Muscle of arm (tissue), 14 donors: ENCODE data around the gene RNASE8. TPM values are rescaled to one million over a fixed set of nuclear protein-coding genes. Genes with fewer than 3 reads are reported as not detected.
"Not testable (repeated sequence)": the region's sequence is repeated elsewhere in the genome, so short reads cannot be mapped to it uniquely, and the experiment has no call there.

ENCODE experiments used
- DNase-seq: peaks from one replicate; pipeline ENCODE4 v3.0.0-alpha.2; 2013
- long read RNA-seq, 11 donors: transcript quantifications; one replicate each; lab custom pipeline, GENCODE V29; 2026
- polyA plus RNA-seq, 12 donors: library from polyadenylated mRNA; unstranded; fragments of 120-200 nt; gene quantifications; one replicate each; pipeline ENCODE4 v1.2.1, GENCODE V29; 2013; ENCODE audit not compliant: insufficient read length in 12 of 12

The RNASE8 gene, protein sequence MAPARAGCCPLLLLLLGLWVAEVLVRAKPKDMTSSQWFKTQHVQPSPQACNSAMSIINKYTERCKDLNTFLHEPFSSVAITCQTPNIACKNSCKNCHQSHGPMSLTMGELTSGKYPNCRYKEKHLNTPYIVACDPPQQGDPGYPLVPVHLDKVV
- polyA plus RNA-seq = not detected
- long read RNA-seq, donor 1 = 0 reads
- long read RNA-seq, donor 2 = 0 reads
- long read RNA-seq, donor 3 = 0 reads
- long read RNA-seq, donor 4 = 0 reads
- long read RNA-seq, donor 5, partial matches to known transcripts = 0 of 1 reads
- long read RNA-seq, donor 5, other reads (novel, unspliced or antisense) = 0 of 1 reads
- long read RNA-seq, donor 6 = 0 reads
- long read RNA-seq, donor 7 = 0 reads
- long read RNA-seq, donor 8 = 0 reads
- long read RNA-seq, donor 9 = 0 reads
- long read RNA-seq, donor 10 = 0 reads
- long read RNA-seq, donor 11 = 0 reads

DNA sequence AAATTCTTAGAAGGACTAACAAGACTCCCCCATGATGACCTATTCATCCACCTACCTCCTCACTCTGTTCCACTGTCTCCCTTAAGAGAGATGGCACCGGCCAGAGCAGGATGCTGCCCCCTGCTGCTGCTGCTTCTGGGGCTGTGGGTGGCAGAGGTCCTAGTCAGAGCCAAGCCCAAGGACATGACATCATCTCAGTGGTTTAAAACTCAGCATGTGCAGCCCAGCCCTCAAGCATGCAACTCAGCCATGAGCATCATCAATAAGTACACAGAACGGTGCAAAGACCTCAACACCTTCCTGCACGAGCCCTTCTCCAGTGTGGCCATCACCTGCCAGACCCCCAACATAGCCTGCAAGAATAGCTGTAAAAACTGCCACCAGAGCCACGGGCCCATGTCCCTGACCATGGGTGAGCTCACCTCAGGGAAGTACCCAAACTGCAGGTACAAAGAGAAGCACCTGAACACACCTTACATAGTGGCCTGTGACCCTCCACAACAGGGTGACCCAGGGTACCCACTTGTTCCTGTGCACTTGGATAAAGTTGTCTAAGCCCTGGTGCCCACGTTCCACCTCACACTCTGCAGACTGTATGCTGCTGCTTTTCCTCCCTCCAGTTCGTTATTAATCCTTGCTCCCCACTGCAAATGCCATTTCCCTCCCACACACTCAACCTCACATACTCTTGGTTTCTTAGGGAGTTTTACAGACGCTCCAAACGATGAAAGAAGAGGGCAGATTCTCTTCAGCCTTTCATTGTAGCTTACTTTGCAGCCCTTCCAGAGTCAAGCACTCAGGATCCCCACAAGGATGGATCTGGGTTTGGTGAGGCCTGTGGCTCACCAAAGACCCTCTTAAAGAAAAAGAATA, at the start of gene RNASE8:
Gene RNASE8 (plus strand): TSS at position 20 of the 873 bp plus-strand sequence. CDS start 71 bp downstream, at position 91.
- DNase-seq = no peak

DNA sequence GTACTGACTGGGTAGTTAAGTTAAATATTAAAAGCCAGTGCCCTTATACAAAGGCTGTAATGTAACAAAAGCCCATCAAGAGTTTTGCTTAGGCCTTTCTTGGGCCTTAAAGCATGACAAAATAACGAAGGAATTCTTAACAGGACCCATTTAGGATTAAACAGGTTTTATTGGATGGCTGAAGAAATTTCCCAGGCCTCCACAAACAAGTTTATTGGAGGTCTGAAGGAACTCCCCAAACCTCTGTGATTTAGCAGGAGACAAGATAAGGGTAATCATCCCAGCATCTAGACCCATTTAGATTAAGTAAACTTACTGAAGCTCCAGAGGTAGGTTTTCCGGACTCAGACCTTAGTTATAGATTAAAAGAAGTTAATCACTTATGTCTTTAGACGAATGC, 47.9 kb upstream of the RNASE8 start:
- not testable (repeated sequence) for DNase-seq

DNA sequence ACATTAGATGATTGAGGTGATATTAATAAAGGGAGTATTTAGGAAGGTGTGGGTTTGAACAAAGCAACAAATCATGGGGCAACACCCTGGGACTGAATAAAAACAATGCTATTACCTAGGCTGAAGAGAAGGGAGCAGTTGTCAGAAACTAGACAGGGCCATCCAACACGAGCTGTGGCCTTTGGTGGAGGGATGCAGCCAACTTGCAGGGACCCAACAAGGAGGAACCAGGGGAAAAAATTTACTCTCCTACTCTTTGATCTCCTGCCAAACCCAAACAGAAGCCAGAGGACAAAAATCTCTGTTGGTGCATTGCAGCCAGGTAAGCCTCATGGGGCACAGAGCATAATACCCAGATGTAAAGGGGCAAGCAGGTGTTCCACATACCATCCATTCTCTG, 46.5 kb upstream of the RNASE8 start:
- no peak for DNase-seq

DNA sequence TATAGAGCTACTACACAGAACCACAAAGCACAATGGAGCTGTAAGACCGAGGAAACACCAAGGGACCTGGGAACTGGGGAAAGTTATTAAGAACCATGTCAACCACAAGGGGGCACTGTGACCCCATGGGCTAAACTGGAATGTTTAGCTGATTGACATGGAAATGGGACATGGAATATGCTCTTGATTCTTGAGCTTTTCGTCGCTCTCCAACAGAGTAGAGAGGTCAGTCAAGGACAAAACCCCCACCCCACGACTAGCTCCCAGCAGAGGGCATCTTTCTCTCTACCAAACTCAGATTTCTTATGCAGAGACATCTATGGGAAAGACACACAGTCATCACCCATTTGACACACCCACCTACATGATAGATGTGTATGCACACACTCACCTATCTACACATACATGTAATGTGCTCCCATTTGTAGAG, 42.8 kb upstream of the RNASE8 start:
- DNase-seq = peak; percentile 89

DNA sequence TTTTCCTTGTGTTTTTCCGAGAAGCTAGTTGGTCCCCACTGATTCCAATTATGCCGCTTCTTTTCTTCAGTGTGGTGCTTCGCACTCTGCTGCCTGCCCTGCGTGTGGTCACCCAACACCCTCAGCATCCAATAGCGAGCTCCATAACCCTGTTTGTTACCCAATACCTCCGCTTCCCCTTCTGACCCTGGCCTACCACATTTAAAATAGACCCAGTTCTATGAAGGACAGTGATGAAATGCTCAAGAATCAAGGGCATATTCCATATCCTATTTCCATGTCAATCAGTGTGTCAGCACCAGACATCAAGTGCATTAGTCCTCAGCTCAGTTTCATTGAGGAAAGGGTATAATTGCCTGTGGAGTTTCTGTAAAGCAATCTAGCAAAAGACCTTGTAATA, 42.3 kb upstream of the RNASE8 start:
- no peak for DNase-seq

DNA sequence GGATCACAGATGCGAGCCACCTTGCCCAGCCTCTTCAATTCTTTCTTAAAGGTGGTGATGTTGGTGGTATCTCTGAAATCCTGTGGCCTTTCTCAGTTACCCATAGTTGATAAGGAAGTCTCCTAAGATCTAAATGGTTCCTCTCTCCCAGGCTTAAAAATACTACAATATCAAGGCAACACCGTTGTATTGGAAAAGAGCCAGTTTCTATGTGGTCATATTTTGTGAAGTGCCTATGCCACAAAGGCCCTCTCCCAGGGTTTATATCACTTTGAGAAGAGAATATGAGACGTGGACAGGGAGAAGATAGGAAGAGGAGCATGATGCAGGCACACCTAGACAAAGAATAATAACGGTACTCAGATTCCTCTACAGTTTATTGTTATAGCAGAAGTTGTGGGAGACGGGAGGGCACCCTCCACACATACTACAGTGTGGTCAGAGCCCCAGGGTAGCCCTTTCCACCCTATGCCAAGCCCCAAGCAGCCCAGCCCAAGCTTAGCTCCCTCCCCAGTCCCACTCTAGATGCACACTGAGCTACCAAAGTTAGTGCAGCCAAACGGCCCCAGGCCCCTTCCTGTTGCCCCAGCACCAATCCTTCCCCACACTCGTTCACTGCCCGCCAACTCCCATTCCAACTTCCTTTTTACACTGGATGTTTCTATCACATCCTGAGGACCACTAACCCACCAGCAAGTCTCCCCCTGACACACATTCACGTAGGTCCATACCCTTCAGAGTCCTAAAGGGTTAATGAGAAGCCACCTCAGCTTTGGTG, 41.0 kb upstream of the RNASE8 start:
- DNase-seq = no peak

DNA sequence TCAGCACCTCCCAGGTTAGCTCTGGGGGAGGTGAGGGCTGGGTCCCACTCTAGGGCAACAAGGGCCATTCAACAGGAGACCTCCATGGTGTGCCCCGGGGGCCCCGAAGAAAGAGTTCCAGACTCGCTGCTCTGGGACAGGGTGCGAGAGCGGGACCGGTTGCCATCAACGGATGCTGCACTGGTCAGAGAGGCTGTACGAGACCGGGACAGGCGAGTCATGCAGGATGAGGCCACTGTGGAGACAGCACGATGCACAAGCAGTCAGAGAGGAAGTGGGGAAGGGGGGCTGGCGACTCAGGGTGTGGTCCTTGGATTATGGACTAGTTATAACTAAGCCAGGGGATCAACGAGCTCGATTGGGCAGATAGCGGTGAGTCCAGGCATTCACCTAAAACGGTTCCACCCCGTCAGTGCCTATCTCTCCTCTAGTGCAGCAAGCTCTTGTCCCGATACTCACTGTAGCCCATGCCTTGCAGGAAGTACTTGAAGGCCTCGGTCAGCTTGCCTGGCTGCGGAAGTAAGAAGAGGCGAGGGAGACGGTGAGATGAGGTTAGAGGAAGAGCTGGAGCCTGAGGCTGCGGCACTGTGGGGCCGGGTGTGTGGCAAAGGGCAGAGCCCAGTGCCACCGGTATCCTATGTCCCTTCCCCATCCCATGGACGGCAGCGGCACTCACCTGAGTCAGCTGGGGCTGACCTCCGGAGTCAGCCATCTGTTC, 39.9 kb upstream of the RNASE8 start:
- no peak for DNase-seq

DNA sequence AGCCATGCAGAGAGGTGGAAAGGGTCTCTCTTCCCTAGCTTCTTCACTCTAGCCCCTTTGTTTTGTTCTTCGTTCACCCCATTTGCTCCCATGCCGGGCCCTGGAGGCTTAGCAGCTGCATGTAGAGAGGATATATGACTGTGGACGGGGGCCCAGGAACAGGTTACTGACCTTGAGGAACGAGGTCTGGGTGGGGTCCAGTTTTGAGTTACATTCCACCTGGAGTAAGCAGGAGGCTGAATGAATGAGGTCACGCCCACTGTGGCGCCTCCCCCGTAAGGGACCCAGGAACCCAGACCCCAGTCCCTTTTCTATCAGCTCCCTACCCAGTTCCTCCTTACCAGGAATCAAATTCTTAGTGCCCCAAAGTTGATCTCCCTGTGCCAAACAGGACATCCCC, 39.3 kb upstream of the RNASE8 start:
- no peak for DNase-seq

DNA sequence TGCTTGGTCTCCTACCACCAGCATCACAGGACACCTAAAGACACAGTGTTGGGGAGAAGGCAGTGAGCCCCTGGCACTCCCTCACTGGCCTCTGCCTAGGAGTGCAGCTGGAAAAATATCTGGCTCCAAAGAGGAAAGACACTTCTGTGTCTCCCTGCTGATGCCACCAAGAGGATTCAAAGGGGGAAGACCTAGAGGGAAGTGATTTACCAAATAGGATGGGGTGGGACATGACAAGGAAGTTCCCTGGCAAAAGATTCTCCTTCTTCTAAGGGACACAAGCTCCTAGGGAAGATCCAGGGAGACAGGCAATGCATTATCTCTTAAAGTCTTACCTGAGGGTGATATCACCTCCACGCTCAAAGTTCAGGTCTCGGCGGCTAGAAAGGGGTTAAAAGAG, 38.8 kb upstream of the RNASE8 start:
- DNase-seq = no peak

DNA sequence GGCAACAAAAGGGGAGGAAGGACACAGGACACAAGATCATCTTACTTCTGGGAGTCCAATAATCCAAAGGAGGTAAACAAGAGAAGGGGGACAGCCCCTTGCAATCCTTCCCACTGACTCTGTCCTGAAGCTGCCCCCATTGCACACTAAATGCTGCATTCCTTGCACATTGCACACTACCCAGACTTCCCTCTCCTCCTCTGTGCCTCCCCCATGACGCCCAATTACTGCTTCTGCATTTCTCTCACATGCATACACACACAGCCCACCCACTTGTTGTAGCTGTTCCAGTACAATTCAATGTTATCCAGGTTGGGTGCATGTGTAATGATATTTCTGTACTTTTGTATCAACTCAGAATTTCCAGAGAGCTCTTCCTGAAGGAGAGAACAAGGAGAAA, 38.3 kb upstream of the RNASE8 start:
- DNase-seq = no peak

DNA sequence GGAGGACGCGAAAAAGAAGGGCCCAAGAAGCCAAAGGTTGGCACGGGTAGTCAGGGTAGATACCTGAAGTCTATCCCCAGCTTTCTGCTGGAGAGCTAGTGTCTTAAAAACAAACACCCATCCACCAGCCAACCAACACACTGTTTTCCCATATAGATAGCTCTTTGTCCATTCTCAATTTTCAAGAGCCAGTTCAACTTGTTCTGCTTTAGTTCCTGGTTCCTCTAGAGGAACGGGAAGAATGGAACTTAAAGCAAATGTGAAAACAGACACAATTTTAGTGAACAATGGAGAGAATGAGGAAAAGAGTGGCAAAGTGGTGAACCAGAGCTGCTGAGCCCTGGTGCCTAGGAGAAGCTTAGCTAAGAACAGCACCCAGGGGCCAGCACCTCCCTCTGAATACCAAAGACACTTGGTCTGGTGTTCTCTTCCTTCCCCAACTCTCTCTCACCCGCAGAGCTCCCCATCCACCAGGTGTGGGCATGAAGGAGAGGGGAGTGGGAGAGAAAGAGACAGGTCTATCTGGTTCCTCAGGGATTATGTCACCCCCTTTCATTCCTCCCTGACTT, 36.6 kb upstream of the RNASE8 start:
- DNase-seq = no peak

DNA sequence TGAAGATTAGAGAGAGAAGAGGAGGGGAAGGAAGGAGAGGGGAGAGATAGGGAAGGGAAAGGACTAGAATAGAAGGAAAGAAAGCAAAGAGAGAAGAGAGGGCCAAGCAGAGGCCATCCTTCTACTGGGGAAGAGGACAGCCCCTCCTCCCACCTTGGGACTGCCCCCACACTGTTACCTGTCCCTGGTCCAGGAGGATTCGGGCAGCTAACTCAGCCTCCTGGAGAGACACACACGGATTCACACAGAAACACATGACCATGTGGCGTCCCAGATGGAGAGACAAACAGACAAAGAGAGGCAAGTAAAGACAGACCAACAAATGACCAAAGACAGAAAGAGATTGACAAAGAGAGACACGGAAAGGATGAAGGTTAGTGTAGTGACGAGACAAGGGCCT, 34.9 kb upstream of the RNASE8 start:
- no peak for DNase-seq

DNA sequence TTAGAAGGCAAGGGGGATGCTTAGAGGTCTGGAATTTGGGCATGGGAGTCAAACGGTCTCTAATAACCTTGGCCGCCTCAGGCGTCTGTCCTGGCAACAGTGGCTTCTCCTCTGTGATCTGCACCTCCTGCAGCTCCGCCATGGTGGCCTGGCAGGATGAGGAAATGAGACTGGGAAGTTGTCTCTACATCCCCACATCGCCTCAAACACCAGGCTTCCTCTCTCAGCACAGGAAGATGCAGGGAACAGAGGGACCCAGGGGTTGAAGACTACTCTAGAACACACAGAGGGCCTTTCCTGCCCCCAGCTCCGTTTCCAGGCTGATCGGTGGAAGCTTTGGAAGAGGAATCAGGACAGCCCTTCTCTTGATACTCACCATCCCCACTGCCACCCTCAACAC, 34.4 kb upstream of the RNASE8 start:
- no peak for DNase-seq

DNA sequence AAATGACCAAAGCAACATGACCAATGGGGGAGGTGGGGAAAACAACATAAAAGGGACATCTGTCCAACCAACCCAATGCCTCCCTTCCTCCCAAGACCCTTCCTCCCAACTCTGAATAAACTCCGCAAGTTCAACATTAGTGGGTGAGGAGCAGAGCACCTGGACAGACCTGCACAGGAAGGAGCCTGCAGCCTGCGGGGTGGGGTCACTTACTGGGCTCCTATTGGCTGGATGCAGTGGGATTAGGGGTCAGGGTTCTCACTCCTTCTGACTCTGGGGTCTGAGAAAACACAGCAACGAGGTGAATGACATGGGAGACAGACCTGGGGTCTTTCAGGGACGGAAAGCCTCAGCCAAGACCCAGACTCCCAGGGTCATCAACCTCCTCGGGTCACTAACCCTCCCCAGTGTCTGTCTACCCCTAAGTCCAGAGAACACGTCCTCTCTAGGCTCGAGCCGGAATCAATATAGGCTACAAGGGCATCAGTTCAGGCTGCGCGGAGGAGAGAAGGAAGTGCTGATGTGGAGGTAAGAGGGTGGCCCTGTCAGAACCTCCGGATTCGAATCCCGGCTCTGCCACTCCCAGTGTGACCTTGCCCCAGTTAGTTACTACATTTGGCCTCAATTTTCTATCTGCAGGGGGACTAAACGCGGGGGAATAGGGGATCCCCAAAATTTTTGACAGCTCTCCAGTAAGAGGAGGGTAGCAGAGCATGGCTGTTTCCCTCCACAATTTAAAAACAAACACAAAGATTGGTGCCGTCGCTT, 33.6 kb upstream of the RNASE8 start:
- no peak for DNase-seq

DNA sequence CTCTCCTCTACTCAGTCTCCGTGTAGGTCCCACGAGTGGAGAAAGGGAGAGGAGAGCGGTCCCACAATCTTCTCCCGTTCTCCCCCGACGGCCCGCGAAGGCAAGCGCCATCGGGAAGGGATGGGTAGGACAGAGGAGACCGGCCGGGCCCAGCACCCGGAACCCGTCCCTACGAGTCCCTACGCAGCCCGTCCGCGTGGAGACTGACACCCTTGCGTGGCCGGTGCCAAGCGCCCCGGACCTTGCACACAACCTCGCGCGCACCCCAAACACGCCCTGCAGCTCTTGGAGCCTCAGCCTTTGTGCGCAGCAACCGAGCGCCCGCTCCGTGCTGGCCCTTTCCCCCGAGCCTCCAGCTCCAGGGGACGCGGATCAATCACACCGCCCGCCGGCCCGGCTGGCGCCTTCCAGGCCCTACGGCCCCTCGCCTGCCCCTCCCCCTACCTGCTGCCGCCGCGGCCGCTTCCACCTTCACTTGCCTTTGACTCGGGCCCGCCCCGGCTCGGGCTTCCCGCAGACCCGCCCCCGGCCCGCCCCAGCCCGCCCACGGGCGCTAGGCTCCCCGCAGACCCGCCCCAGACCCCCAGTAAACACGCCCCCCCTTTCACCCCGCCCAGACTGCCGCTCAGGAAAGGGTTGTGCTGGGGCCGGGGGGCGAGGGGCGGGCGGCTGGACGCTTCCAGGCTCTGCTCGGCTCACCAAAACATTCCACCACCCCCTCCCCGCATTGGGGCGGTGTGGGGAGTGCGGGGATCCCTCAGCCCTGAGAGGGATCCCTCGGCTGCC, 32.8 kb upstream of the RNASE8 start, which contains the start of gene NDRG2:
Gene NDRG2 (minus strand): TSS at position 477 of the 786 bp plus-strand sequence. CDS start 1,746 bp downstream, outside the sequence.
- DNase-seq = peak; percentile 58

DNA sequence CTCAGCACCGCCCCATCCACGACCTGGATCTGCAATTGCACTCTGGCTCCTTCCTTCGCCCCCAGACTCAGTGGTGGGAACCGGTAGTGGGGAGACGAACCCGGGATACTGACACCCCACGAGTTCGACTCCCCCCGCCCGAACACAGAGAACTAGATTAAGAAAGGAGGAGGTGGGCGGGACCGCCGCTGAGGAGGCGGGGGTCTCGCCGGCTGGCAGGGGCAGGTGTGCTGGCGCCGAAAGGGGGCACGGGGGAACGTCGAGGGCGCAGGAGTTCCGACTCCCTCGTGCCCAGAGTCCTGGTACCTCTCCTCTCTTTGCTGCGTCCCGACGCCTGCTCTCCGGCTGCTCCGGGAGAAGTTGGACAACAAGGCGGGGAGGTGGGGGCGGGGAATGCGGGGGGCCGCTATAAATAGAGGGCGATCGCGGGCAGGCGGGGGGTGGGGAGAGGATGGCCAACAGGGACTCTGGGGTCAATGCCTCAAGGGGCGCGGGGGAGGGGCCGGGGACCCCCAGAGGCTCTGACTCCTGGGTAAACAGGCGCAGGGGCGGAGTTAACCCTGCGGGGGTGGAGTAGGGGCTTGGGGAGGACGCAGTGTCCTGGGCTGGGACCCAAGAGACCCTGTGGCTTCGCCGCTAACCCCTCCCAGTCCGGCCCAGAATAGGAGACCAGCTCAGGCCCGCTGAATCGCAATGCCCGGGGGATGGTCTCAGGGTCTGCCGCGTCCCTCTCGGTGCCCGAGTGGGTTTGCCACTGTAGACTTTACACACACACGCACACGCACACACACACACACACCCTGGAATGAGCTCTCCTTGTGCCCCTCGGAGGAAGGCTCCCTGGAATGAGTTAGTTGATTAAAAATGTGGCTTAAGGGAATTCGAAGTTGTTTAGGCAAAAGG, 32.0 kb upstream of the RNASE8 start:
- no peak for DNase-seq

DNA sequence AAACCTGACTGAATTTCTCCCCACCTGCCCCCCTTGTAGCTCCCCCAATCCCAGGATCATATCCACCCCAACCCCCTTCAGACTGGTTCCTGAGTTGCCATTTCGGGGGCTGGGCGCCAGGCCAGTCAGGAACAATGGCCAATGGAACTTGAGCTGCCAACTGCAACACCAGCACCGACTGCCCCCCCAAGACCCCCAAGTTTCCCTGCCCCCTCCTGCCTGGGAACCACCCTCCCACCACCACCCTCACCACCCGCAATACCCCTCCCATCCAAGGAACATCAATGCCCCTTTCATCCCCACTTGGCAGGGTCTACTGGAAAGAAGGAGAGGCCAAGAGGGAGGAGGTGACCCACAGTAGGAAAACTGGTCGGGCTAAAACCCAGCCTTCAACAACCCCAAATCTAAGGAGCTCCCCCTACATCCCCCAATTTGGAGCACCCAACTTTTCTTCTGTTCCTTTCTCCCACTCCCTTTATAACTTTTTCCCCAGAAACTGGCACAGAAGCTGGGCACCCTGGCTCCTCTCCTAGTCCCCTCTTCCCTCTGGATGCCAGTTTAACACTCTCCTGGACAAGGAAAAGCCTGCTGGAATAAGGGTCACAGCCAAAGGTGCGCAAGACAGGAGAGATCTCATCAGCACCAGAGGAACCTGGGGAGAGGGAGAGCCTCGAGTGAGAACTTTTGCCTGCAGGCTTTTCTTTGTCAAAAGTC, 31.2 kb upstream of the RNASE8 start:
- DNase-seq = no peak

DNA sequence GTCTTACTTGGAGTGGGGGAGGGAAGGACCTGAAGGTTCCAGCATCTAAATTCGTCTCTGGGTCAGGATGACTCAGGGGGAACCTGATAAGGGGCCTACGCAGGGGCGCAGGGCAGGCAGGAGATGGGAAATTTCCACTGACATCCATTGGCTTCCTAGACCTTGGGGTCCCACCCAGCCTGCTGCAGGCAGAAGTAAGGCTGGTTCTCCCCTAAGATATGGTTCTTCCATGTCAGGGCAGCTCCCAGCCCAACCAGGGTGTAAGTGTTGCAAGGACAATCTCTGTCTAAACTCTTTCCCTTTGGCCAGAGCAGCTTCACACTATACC, 30.7 kb upstream of the RNASE8 start:
- no peak for DNase-seq
